ENCODE data around the gene MTHFSD.

Gene MTHFSD

GRCh38 chr16:86569701-86570447 is 14.8 kb upstream of the MTHFSD start:
- no peak for TF ChIP-seq ZNF274 (IDR thresholded peaks at IDR 0.05; ENCODE audit: low read depth, low read length)
- H3K4me3 ChIP-seq (ENCODE audit: low read length), result no peak overlapping the region

- no peak overlapping the region for H3K4me3 ChIP-seq (ENCODE audit: low read length)
- TF ChIP-seq ZNF274 (IDR thresholded peaks at IDR 0.05; ENCODE audit: low read depth, low read length), result no peak
Observed at GRCh38 chr16:86568677-86569623, 13.9 kb upstream of the MTHFSD start.

GRCh38 chr16:86567701-86568581 is 12.9 kb upstream of the MTHFSD start:
- no peak overlapping the region for H3K4me3 ChIP-seq (ENCODE audit: low read length)
- TF ChIP-seq ZNF274 (IDR thresholded peaks at IDR 0.05; ENCODE audit: low read depth, low read length), result no peak

GRCh38 chr16:86566966-86567700 is 12.1 kb upstream of the MTHFSD start:
- no peak for TF ChIP-seq ZNF274 (IDR thresholded peaks at IDR 0.05; ENCODE audit: low read depth, low read length)
- no peak overlapping the region for H3K4me3 ChIP-seq (ENCODE audit: low read length)

GRCh38 chr16:86566601-86566965 is 11.5 kb upstream of the MTHFSD start, which contains the start of gene FOXC2:
TSS of gene FOXC2 (plus strand) at chr16:86566829. CDS start at chr16:86567336, 507 bp downstream.
- no peak within 1 kb of the TSS for H3K4me3 ChIP-seq (ENCODE audit: low read length)
- TF ChIP-seq ZNF274 (IDR thresholded peaks at IDR 0.05; ENCODE audit: low read depth, low read length), result no peak

- H3K4me3 ChIP-seq (ENCODE audit: low read length), result no peak overlapping the region
- TF ChIP-seq ZNF274 (IDR thresholded peaks at IDR 0.05; ENCODE audit: low read depth, low read length), result no peak
Observed at GRCh38 chr16:86565644-86566511, 10.8 kb upstream of the MTHFSD start.

- no peak overlapping the region for H3K4me3 ChIP-seq (ENCODE audit: low read length)
- no peak for TF ChIP-seq ZNF274 (IDR thresholded peaks at IDR 0.05; ENCODE audit: low read depth, low read length)
Observed at GRCh38 chr16:86565181-86565631, 10.2 kb upstream of the MTHFSD start.

- no peak for TF ChIP-seq ZNF274 (IDR thresholded peaks at IDR 0.05; ENCODE audit: low read depth, low read length)
- H3K4me3 ChIP-seq (ENCODE audit: low read length), result no peak overlapping the region
Observed at GRCh38 chr16:86563469-86564345, 8.7 kb upstream of the MTHFSD start.

GRCh38 chr16:86562356-86562755 is 7.3 kb upstream of the MTHFSD start:
- TF ChIP-seq ZNF274 (IDR thresholded peaks at IDR 0.05; ENCODE audit: low read depth, low read length), result no peak
- no peak overlapping the region for H3K4me3 ChIP-seq (ENCODE audit: low read length)

GRCh38 chr16:86559802-86560305 is 4.8 kb upstream of the MTHFSD start:
- TF ChIP-seq ZNF274 (IDR thresholded peaks at IDR 0.05; ENCODE audit: low read depth, low read length), result no peak
- H3K4me3 ChIP-seq (ENCODE audit: low read length), result no peak overlapping the region

All from GM08714 (cell line).